ENCODE measurements around the gene KLHDC8B.

The KLHDC8B gene

DNA sequence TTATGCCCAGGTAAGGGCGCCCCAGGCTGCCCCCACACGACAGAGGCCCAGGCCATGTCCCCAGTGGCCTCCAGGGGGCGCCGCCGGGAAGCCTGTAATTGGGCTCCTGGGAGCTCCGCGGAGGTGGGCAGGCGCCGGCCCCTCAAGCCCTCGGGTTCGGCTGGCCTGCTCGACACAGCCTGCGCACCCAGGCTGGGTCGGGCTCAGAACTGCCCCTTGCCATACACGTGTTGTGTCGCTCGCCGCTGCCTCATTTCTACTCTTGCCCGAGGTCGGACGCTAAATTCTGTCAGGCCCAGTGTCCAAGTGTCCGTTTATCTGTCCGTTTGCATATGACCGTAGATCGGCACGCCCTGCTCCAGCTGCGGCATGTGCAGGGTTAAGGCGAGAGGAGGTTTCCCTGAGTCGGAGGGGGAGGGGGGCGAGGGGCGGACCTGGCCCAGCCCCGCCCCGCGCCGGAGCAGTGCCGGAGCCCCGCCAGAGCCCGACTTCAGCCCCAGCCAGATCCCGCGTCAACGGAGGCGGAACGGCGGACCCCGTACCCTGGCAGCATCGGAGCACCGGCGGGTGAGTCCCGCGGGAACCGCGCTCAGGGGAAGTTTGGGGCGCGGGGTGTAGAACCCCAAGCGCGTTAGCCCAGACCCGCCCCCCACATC is at the start of gene KLHDC8B:
TSS of gene KLHDC8B (plus strand) at position 480 of the 656 bp plus-strand sequence. CDS start 1,172 bp downstream, outside the sequence.
- H3K4me3 ChIP-seq (replicated peaks in 1 of 2; ENCODE audit: low read depth in 2 of 2, low read length in 2 of 2) = peak within 1 kb of the TSS; percentile 69 to 81
- DNase-seq (ENCODE audit: low read depth in 2 of 2) = peak; percentile 80 to 93
- TF ChIP-seq, protein P1, sequence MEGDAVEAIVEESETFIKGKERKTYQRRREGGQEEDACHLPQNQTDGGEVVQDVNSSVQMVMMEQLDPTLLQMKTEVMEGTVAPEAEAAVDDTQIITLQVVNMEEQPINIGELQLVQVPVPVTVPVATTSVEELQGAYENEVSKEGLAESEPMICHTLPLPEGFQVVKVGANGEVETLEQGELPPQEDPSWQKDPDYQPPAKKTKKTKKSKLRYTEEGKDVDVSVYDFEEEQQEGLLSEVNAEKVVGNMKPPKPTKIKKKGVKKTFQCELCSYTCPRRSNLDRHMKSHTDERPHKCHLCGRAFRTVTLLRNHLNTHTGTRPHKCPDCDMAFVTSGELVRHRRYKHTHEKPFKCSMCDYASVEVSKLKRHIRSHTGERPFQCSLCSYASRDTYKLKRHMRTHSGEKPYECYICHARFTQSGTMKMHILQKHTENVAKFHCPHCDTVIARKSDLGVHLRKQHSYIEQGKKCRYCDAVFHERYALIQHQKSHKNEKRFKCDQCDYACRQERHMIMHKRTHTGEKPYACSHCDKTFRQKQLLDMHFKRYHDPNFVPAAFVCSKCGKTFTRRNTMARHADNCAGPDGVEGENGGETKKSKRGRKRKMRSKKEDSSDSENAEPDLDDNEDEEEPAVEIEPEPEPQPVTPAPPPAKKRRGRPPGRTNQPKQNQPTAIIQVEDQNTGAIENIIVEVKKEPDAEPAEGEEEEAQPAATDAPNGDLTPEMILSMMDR (IDR thresholded peaks at IDR 0.05; ENCODE audit: low read depth, low read length) = peak; percentile 93

DNA sequence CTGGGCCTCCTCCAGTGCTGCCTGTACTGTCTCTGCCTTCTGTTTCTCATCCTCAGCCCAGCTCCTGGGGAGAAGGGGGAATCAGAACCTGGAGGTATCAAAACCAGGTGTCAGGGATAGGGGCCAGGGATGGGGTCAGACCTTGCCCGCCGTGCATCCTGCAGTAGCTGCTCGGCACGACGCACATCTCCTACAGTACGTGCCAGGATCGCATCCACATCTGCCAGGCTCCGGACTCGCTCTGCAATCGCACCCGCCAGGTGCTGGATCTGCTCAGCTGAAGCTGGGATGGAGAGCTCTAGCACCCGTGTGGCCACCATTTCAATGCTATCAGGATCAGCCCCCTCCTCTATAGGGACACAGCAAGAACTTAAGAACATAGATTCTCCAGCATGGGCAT is 49.4 kb upstream of the KLHDC8B start:
- TF ChIP-seq, protein P1 (IDR thresholded peaks at IDR 0.05; ENCODE audit: low read depth, low read length) = no peak
- no peak overlapping the region for H3K4me3 ChIP-seq (replicated peaks in 1 of 2; ENCODE audit: low read depth in 2 of 2, low read length in 2 of 2)
- DNase-seq (ENCODE audit: low read depth in 2 of 2) = no peak

DNA sequence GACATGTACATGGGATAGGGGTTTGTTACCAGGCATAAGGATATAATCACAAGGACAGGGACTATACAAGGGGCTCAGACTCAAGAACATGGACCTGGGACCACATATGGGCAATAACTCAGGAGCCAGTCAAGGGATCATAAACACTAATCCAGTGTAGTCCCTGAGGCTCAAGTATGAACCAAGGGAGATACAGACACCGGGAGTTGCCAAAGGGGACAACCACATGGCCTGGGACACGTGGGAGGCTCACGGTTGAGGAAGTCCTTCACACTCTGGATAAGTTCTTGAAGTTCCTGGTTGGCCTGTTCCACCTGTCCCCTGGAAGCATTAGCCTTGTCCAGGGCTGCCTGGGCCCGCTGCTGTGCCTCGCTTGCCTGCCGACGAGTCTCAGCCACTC is 48.9 kb upstream of the KLHDC8B start:
- no peak overlapping the region for H3K4me3 ChIP-seq (replicated peaks in 1 of 2; ENCODE audit: low read depth in 2 of 2, low read length in 2 of 2)
- TF ChIP-seq, protein P1 (IDR thresholded peaks at IDR 0.05; ENCODE audit: low read depth, low read length) = no peak
- DNase-seq (ENCODE audit: low read depth in 2 of 2) = no peak

DNA sequence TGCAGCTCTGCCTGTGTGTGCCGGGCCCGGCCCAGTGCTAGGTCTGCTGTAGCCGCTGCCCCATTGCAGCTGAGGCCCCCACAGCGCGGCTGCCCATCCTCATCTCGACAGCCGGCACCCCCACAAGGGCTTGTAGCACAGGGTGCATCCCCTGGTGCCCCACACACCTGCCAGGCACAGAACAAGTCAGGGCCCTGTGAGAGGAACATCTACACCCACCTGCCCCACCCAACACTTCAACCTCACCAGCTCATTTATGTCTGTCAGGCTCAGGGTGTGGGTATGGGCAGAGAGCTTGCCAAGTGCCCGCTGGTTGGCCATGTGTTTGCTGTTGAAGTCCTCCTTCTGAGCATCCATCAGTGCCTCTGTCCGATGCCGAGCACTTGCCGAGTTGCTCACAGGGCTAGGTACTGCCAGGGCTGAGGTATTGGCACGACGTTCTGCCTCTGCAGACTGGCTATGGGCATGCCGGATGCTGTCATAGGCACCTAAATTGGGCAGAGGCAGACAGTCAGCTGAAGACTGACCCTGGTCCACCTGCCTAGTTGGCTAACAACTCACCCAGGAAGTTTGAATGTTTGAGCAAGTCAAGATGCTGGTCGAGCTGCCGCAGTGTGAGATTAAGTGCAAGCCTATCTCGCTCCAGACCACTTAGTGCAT is 48.4 kb upstream of the KLHDC8B start:
- H3K4me3 ChIP-seq (replicated peaks in 1 of 2; ENCODE audit: low read depth in 2 of 2, low read length in 2 of 2) = no peak overlapping the region
- TF ChIP-seq, protein P1 (IDR thresholded peaks at IDR 0.05; ENCODE audit: low read depth, low read length) = no peak
- DNase-seq (ENCODE audit: low read depth in 2 of 2) = no peak

DNA sequence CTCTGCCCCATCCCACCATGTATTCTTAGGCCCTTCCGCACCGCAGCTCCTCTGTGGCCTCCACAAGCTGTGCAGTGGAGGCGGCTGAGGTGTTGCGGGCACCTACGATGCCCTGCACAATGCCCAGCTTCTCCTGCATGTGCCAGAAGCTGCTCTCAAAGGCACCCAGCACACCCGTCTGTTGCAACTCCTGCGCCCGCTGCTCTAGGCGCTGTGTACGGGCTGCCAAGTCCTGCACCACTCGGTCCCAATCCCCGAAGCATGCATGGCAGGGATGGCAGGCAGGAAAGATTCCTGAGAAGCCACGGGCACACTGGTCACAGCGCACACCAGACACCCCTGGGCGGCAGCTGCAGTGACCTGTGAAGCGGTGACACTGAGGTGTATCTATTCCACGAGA is 47.7 kb upstream of the KLHDC8B start:
- TF ChIP-seq, protein P1 (IDR thresholded peaks at IDR 0.05; ENCODE audit: low read depth, low read length) = no peak
- H3K4me3 ChIP-seq (replicated peaks in 1 of 2; ENCODE audit: low read depth in 2 of 2, low read length in 2 of 2) = no peak overlapping the region

DNA sequence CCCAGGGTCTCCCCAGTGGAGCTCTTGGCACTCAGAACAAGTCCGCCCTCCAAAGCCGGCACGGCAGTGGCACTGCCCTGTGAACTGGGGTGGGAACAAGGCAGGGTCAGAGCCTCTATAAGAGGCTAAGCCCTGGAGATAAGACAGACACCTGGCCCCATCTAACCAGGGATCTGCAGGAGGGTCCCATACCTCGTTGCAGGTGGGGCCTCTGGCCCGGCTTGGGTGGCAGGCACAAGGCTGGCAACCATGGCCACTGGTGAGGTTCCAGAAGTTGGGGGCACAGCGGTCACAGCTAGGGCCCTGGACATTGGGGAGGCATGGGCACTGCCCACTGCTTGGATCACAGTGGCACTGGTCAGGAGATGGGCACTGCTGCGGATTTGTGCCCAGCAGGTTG is 47.2 kb upstream of the KLHDC8B start:
- no peak for DNase-seq (ENCODE audit: low read depth in 2 of 2)
- no peak overlapping the region for H3K4me3 ChIP-seq (replicated peaks in 1 of 2; ENCODE audit: low read depth in 2 of 2, low read length in 2 of 2)
- TF ChIP-seq, protein P1 (IDR thresholded peaks at IDR 0.05; ENCODE audit: low read depth, low read length) = no peak

More for the DNA sequence above, 47.7 kb upstream of the KLHDC8B start:
- DNase-seq (ENCODE audit: low read depth in 2 of 2) = no peak
